ENCODE data around the gene PGP.

PGP gene

GRCh38 chr16:2235695-2236336 is 21.2 kb upstream of the PGP start:
- H3K9ac ChIP-seq (ENCODE audit: low read length): no peak overlapping the region
- peaks cover 5% of the 10 kb centered on the region for H3K36me3 ChIP-seq (ENCODE audit: control insufficient read depth, insufficient read depth, low read length)
- H3K9me3 ChIP-seq (ENCODE audit: control insufficient read depth, low read length): no peaks in the 10 kb centered on the region
- peaks cover 27% of the 10 kb centered on the region for H3K27me3 ChIP-seq (ENCODE audit: control insufficient read depth, insufficient read depth, low read length)
- no peak overlapping the region for H3K4me3 ChIP-seq (ENCODE audit: low read length)
- H3K4me1 ChIP-seq (ENCODE audit: control insufficient read depth, insufficient read depth, low read length): peaks cover 25% of the 10 kb centered on the region

- Histone ChIP-seq H3K36me3 (ENCODE audit: control insufficient read depth, insufficient read depth, low read length) (peaks cover 5% of the 10 kb centered on the region), H3K27me3 (ENCODE audit: control insufficient read depth, insufficient read depth, low read length) (peaks cover 27% of the 10 kb centered on the region)
These were observed 20.6 kb upstream of the PGP start for GRCh38 chr16:2235234-2235651.

GRCh38 chr16:2234813-2235170 is 20.2 kb upstream of the PGP start:
- Histone ChIP-seq H3K4me1 (ENCODE audit: control insufficient read depth, insufficient read depth, low read length) (peaks cover 25% of the 10 kb centered on the region), H3K9me3 (ENCODE audit: control insufficient read depth, low read length) (no peaks in the 10 kb centered on the region), H3K27me3 (ENCODE audit: control insufficient read depth, insufficient read depth, low read length) (peaks cover 27% of the 10 kb centered on the region), H3K4me3 (ENCODE audit: low read length) (no peak overlapping the region), H3K36me3 (ENCODE audit: control insufficient read depth, insufficient read depth, low read length) (peaks cover 8% of the 10 kb centered on the region), H3K9ac (ENCODE audit: low read length) (no peak overlapping the region)

More at GRCh38 chr16:2235234-2235651, 20.6 kb upstream of the PGP start:
- Histone ChIP-seq H3K9ac (ENCODE audit: low read length) (no peak overlapping the region), H3K4me3 (ENCODE audit: low read length) (no peak overlapping the region), H3K4me1 (ENCODE audit: control insufficient read depth, insufficient read depth, low read length) (peaks cover 25% of the 10 kb centered on the region), H3K9me3 (ENCODE audit: control insufficient read depth, low read length) (no peaks in the 10 kb centered on the region)

DNA sequence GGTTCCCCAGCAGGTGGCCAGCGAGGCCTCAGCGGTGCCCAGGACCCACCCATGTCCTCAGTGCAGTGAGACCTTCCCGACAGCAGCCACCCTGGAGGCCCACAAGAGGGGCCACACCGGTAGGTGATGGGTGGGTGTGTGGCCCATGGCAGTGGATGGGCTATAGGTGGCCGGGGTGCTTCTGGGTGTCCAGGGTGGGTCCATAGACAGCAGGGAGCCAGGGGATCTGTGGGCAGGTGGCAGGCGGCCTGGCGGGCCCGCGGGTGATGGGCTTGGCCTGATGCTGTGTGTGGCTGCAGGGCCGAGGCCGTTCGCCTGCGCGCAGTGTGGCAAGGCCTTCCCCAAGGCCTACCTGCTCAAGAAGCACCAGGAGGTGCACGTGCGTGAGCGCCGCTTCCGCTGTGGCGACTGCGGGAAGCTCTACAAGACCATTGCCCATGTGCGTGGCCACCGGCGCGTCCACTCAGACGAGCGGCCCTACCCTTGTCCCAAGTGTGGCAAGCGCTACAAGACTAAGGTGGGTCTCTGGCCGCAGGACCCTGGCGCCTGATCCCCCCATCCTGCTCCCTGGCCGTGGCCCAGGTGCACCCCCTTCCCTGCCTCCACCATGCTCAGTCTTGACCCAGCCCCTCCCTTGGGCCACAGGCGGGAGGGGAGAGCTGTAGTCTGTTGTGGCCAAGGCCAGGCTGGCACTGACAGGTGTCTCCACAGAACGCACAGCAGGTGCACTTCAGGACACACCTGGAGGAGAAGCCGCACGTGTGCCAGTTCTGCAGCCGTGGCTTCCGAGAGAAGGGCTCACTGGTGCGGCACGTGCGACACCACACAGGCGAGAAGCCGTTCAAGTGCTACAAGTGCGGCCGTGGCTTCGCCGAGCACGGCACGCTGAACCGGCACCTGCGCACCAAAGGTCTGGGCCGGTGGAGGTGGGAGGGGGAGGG is 19.5 kb upstream of the PGP start:
- Histone ChIP-seq H3K4me1 (ENCODE audit: control insufficient read depth, insufficient read depth, low read length) (peaks cover 25% of the 10 kb centered on the region), H3K27me3 (ENCODE audit: control insufficient read depth, insufficient read depth, low read length) (peaks cover 27% of the 10 kb centered on the region), H3K9ac (ENCODE audit: low read length) (no peak overlapping the region), H3K9me3 (ENCODE audit: control insufficient read depth, low read length) (no peaks in the 10 kb centered on the region), H3K36me3 (ENCODE audit: control insufficient read depth, insufficient read depth, low read length) (peaks cover 8% of the 10 kb centered on the region), H3K4me3 (ENCODE audit: low read length) (no peak overlapping the region)

DNA sequence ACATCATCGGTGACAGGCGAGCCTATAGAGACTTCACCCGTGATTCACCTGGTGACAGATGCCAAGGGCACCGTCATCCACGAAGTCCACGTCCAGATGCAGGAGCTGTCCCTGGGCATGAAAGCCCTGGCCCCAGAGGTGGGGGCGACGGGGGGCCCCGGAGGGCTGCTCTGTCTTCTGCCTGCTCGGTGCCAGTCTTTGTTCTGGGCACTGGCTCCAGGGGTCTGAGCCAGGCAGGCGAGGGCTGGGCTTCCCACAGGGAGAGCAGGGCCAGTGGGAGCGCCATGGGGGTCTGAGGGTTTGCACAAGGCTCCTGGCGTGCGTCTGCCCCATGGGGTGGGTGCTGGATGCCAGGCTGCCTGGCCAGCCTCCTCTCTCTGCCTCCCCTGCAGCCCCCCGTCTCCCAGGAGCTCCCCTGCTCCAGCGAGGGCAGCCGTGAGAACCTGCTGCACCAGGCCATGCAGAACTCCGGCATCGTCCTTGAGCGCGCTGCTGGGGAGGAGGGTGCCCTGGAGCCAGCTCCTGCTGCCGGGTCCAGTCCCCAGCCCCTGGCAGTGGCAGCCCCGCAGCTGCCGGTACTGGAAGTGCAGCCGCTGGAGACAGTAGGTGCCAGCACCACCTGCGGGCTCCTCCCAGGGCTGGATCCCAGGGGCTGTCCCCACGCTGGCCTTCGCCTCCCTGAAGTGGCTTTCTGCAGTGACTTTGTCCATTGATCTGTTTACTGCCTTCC is 18.6 kb upstream of the PGP start:
- no peaks in the 10 kb centered on the region for H3K9me3 ChIP-seq (ENCODE audit: control insufficient read depth, low read length)
- peaks cover 8% of the 10 kb centered on the region for H3K36me3 ChIP-seq (ENCODE audit: control insufficient read depth, insufficient read depth, low read length)
- H3K9ac ChIP-seq (ENCODE audit: low read length): no peak overlapping the region
- peaks cover 21% of the 10 kb centered on the region for H3K4me1 ChIP-seq (ENCODE audit: control insufficient read depth, insufficient read depth, low read length)
- no peak overlapping the region for H3K4me3 ChIP-seq (ENCODE audit: low read length)
- H3K27me3 ChIP-seq (ENCODE audit: control insufficient read depth, insufficient read depth, low read length): peaks cover 25% of the 10 kb centered on the region

GRCh38 chr16:2232094-2232990 is 17.7 kb upstream of the PGP start:
- Histone ChIP-seq H3K36me3 (ENCODE audit: control insufficient read depth, insufficient read depth, low read length) (peaks cover 8% of the 10 kb centered on the region), H3K27me3 (ENCODE audit: control insufficient read depth, insufficient read depth, low read length) (peaks cover 16% of the 10 kb centered on the region), H3K4me3 (ENCODE audit: low read length) (no peak overlapping the region), H3K9ac (ENCODE audit: low read length) (no peak overlapping the region), H3K4me1 (ENCODE audit: control insufficient read depth, insufficient read depth, low read length) (peaks cover 15% of the 10 kb centered on the region), H3K9me3 (ENCODE audit: control insufficient read depth, low read length) (no peaks in the 10 kb centered on the region)

GRCh38 chr16:2231016-2231931 is 16.6 kb upstream of the PGP start:
- no peak overlapping the region for H3K9ac ChIP-seq (ENCODE audit: low read length)
- H3K9me3 ChIP-seq (ENCODE audit: control insufficient read depth, low read length): no peaks in the 10 kb centered on the region
- peaks cover 11% of the 10 kb centered on the region for H3K4me1 ChIP-seq (ENCODE audit: control insufficient read depth, insufficient read depth, low read length)
- no peak overlapping the region for H3K4me3 ChIP-seq (ENCODE audit: low read length)
- peaks cover 8% of the 10 kb centered on the region for H3K36me3 ChIP-seq (ENCODE audit: control insufficient read depth, insufficient read depth, low read length)
- peaks cover 6% of the 10 kb centered on the region for H3K27me3 ChIP-seq (ENCODE audit: control insufficient read depth, insufficient read depth, low read length)

DNA sequence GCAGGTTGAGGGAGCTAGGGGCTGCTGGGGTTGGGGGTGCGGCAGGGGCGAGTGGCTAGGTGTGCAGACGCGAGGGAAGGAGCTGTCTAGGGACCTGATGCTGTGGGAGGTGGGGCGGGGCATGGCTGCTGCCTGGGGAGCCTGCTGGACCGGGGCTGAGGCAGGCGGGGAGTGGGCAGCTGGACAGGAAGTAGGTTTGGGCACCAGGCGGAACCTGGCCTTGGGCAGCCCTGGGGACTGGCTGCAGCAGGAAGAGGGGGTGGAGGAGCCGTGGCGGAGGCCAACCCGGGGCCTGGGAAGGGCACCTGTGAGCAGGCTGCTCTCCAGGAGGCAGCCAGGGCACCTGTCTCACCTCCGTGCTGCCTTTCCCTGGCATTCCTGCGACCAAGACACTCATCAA is 15.7 kb upstream of the PGP start:
- no peak overlapping the region for H3K4me3 ChIP-seq (ENCODE audit: low read length)
- no peaks in the 10 kb centered on the region for H3K27me3 ChIP-seq (ENCODE audit: control insufficient read depth, insufficient read depth, low read length)
- H3K9me3 ChIP-seq (ENCODE audit: control insufficient read depth, low read length): no peaks in the 10 kb centered on the region
- peaks cover 15% of the 10 kb centered on the region for H3K4me1 ChIP-seq (ENCODE audit: control insufficient read depth, insufficient read depth, low read length)
- H3K9ac ChIP-seq (ENCODE audit: low read length): no peak overlapping the region
- peaks cover 4% of the 10 kb centered on the region for H3K36me3 ChIP-seq (ENCODE audit: control insufficient read depth, insufficient read depth, low read length)

DNA sequence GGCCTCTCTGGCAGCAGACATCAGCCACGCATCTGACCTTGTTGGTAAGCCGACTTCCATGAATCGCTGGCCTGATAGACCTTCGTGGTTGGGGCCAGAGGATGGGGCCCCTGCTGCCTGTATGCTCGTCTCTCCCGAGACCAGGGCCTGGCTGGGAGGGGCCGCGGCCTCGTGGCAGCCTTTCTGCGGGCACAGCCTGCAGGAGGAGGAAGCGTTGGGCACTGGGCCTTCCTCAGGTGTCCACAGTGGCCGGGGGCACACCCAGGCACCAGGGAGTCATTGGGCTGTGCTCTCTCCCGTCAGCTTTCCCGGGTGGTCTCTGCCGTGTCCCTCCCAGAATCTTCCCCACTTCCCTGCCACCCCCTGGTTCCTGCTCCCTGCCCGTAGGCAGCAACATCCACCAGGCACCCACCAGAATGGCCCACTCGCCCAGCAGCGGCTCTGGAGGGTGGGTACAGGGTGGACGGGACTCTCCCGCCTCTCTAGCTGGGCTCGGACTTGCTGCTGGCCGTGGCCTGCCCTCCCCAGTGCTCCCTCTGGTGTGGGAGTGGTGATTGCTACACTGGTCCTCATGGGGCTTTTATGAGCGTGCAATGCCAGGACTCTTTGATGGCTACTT is 15.1 kb upstream of the PGP start:
- Histone ChIP-seq H3K4me1 (ENCODE audit: control insufficient read depth, insufficient read depth, low read length) (peaks cover 19% of the 10 kb centered on the region), H3K9ac (ENCODE audit: low read length) (no peak overlapping the region), H3K4me3 (ENCODE audit: low read length) (no peak overlapping the region), H3K36me3 (ENCODE audit: control insufficient read depth, insufficient read depth, low read length) (peaks cover 3% of the 10 kb centered on the region), H3K9me3 (ENCODE audit: control insufficient read depth, low read length) (no peaks in the 10 kb centered on the region), H3K27me3 (ENCODE audit: control insufficient read depth, insufficient read depth, low read length) (no peaks in the 10 kb centered on the region)

DNA sequence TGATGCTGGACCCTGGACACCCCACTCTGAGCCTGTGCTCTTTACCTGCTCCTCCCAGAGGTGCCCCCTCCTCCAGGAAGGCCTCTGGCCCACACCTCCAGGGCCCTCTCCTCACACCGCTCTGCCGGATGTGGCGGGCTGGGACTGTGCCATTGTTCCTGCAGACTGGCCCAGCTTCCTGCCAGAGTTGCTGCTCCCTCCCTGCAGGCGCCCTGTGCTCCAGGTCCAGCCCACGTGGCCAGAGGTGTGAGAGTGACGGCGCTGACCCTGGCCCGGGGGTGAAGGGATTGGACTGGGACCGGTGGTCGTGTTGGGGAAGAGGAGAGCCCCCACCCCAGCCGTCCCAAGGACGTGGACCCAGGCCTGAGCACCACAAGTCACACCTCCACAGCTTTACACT is 14.5 kb upstream of the PGP start:
- Histone ChIP-seq H3K4me1 (ENCODE audit: control insufficient read depth, insufficient read depth, low read length) (peaks cover 24% of the 10 kb centered on the region), H3K9ac (ENCODE audit: low read length) (no peak overlapping the region), H3K36me3 (ENCODE audit: control insufficient read depth, insufficient read depth, low read length) (peaks cover 3% of the 10 kb centered on the region), H3K27me3 (ENCODE audit: control insufficient read depth, insufficient read depth, low read length) (no peaks in the 10 kb centered on the region), H3K9me3 (ENCODE audit: control insufficient read depth, low read length) (no peaks in the 10 kb centered on the region), H3K4me3 (ENCODE audit: low read length) (no peak overlapping the region)

Measured in mucosa of stomach (tissue), 1 donor.